HG03135 (cell line): ENCODE measurements around the gene STK25.
A peak's percentile ranks its signal among the peaks of the same experiment; 100 is the strongest.

ENCODE experiments used
- ATAC-seq: cut with Tn5 transposase; IDR thresholded peaks from one replicate; pipeline ENCODE4 v1.9.1; 2021; ENCODE audit warnings: mild to moderate bottlenecking, moderate library complexity; ENCODE audit not compliant: unreplicated experiment

STK25 gene

DNA sequence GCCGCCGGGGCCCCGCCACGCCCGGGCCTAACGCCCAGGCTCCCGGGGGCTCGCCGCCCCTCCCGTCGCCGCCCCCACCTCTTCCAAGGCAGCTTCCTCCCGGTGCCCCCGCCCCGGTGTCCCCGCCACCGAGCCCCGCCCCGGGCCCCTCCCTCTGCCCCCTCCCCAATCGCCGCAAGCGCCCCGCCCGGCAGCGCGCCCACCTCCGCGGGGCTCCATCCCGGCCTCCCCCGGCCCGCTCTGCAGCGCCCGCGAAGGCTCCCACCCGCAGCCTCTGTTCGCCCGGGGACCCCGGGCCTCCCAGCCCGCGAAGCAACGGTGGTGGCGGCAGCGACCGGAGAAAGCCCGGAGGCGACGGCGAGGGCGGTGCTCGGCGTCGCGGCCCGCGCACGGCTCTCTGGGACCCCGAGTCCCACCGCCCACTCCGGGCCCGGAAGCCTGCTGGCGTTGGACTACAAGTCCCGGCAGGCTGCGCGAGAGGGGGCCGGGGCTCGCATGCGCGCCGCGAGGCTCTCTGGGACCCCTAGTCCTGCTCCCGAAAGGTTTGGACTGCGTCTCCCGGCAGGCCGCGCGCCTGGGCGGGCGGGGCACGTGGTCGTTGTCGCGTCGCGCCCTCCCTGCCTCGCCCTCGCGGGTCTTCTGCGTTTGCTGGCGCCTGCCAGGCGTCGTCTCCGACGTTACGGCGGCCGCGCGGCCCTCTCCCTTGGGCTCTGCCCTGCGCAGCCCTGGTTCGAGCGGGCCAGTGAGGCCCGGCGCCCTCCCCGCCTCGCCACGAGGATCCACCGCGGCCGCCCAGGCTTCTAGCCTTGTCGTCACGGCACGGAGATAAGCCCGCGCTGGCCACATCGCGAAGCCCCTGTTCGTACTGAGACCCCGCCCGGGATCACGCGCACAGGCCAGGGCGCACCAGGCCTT lies at the start of gene STK25:
Gene STK25 (minus strand): TSS at position 345 of the 915 bp plus-strand sequence. CDS start 549 bp downstream, outside the sequence.
- peak; percentile 94 for ATAC-seq

DNA sequence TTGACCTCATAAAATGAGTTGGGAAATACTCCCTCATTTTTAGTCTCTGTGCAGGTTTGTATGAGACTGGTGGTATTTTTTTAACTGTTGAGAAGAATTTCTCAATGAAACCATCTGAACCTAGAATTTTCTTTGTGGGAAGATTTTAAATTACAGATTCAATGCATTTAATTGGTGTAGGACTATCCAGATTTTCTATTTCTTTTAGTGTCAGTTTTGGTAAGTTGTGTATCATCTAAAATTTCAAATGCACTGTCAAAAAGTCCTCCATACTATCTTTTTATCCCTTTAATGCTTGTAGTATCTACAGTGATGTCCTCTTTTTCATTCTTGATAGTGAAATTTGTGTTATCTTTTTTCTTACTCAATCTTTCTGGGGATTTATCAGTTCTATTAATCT lies 48.4 kb upstream of the STK25 start:
- ATAC-seq = no peak

DNA sequence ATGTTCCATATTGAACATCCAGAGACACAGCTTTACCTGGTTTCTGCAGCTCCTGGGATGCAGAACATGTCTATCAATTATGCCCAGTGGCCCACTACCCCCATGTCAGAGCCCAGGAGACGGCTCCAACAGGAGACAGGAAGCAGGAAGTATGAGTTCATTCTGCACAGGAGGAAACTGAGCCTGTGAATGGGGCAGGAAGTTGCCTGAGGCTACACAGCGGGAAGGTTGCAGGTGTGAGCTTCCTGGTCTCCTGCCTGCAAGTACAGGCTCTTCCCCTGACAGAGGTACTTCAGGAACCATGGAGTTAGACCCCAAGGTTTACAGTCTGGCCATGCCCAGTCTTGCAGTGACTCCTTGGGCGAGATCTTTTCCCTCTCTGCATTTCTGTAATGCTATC lies 47.3 kb upstream of the STK25 start:
- no peak for ATAC-seq

DNA sequence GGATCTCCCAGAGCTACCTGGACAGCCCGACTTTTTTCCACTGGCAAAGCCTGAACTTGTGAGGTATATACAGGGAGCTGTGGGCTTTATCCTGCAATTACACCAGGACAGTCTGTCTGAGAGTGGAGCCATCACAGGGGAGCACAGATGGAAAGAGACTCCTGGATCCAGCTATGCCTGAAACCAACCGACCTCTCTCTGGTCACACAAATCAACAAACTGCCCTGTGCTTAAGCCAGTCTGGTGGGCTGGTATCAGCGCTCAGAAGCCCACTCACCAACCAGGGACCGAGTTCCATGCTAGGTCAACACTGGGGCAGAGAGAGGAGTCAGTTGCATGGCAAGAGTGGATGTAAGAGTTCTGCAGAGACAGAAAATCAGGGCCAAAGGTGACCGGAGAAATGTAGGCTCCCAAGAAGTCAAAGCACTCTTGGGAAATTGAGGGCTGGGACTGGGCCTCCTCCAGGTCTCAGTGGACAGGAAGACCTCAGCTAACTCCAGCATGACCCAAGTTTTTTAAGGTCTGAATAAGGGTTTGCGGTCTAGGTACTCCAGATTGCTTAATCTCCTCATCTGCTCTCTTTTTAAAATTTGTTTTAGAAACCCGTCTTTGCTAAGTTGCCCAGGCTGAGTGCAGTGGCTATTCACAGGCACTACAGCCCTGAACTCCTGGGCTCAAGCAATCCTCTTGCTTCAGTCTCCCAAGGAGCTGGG lies 46.4 kb upstream of the STK25 start:
- ATAC-seq = no peak

DNA sequence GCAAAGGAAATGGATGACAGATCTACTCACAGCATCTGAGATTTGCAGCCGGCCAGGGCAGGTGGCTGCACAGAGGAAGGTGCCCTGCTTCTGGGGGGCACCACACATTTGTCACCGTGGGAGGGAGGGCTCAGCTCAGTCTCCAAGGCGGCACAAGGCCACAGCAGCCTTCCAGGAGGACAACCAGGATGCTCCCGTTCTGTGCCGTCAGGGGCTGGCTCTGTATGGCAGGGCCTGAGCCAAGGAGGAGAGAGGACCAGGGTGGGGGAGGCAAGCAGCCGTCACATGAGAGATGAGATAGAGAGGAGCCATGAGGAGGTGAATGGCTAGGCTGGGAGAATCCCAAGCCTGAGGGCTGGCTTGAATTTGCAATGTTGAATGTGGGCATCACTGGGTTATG lies 45.6 kb upstream of the STK25 start:
- ATAC-seq = no peak

DNA sequence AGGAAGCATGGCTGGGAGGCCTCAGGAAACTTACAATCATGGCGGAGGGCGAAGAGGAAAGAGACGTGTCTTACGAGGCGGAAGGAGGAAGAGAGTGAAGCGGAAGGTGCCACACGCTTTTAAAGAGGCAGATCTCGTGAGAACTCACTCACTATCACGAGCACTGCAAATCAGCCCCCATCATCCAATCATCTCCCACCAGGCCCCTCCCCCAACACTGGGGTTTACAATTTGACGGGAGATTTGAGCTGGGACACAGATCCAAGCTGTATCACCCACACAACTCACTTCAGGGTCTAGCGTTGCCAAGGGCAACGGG lies 45.1 kb upstream of the STK25 start:
- ATAC-seq = no peak

DNA sequence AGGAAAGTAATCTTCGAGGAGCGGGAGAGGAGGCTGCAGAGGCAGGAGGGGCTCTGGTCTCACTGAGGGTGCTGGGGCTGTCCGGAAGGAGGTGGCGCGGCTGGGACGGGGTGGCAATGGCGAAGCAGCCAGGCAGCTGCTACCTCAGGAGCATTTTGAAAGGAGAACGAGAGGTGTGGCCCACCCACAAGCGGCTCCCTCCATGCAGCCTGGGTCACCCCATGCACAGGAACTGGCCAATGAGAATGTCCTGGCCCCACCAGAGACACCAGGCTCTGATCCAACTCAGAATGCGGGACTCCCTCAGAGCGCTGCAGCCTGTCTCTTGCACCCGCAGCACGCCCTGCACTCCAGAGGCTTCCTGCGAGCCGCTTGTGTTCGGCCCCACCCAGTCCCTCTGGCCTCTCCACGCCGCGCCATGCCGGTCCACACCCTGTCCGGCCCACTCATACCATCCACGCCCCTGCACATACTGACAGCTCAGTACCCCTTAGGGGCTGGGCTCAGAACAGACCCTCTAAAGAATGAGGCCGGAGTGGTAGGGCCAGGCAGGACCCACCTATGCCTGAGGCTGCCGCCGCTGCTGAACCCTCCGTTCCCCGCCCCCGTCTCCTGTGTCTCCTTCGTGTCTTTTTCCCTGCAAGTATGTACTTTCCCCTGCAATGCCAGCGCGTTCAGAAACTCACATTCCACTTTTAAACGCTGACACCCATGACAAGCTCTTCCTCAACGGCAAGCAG lies 43.8 kb upstream of the STK25 start:
- no peak for ATAC-seq

DNA sequence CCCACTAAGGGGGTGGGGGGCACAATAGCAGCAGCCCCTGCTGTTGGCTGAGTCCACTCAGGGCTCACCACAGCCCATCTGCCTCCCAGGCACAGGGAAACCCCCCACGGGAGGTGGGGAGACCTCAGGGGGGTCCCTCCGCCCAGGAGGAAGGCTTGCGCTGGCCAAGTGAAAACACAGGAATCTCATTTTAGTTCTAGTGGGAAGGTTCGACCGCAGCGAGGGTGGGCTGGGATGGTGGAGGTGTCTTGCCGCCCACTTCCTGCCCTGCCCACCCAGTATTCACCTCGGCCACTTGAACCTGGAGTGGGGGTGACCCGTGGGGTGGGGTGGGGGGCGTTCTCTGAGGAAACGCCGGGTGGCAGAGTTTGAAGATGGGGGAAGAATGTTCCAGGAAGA lies 43.2 kb upstream of the STK25 start:
- ATAC-seq = no peak

DNA sequence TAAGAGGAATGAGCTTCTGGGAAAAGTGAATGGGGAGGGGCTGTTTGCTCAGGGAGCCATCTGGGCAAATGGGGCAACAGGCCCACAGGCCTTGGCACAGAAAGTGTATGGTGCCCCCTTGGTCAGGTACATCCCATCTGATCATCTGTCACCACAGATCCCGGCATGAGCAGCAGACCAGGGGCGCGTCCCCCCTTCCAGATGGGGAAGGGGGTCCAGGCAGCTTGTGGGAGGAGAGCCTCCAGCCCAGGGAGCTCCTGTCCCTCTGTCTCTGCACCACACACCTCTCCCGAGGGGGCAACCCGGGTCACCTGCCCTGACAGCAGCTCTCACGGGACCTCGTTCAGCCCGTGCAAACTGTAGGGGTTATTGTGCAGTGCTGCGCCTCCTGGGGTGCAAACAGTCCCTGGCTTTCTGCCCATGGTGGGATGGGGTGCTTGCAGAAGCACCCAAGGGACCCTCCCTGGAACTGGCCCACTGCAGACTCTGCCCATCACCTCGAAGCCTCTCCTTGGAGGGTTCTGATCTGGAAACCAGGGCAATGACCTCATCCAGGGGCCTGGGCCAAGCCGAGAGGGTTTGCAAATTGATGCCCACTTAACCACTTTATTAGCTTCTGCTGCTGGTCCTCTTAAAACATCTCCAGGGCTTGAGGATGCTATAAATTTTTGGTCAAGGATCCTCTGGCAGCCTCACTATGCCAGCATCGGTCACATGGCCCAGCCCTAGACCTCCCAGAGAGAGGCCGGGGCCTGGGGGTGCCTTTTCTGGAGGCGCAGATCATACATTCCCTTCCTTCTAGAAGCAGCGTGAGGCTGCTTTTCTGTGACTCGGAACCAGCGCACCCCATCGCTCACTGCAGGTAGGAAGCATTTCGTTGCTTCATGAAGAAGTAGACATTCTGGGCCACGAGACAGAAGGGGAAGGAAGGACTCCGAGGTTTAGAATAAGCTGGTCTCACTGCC lies 42.5 kb upstream of the STK25 start:
- ATAC-seq = no peak

DNA sequence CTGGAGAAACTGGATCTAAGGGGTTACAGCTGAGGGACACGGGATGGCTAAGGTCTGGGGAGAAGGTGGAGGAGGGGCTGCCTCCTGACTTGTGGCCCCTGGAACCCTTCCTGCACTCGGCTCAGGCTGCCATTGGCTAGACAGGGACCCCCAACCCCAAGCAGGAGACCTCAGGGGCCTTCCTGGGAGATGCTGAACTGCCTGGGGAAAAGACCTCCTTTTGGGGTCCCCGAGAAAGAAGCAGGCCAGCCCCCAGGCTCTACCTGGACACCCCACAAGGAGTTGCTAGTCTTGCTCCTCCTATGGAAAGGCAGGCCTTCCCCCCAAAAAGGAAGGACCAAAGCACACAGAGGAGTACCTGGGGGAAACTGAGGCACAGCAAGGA lies 40.1 kb upstream of the STK25 start:
- ATAC-seq = no peak

DNA sequence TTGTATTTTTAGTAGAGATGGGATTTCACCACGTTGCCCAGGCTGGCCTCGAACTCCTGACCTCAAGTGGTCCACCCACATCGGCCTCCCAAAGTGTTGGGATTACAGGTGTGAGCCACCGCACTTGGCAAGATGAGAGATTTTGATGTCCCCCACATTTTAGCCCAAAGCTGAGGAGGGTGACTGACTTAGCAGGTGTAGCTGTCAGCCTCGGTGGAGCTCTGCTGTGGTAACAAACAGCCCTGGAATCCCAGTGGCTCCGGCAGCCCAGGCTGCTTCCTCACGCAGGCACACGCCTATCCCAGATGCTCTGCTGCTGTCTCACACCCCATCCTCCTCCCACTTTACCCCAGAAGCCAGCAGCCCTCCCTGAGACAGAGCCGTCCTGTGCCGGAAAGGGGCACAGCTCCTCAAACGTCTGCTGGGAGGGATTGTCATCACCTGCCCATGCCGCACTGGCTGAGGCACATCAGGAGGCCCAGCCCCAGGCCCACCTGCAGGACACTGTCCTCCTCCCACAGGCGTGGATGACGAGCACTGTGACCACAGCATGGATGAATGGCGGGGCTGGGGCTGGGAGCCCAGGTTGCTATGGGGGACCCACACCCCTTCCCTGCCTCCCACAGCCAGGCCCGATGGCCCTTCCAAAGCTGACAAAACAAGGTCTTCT lies 39.5 kb upstream of the STK25 start:
- no peak for ATAC-seq

DNA sequence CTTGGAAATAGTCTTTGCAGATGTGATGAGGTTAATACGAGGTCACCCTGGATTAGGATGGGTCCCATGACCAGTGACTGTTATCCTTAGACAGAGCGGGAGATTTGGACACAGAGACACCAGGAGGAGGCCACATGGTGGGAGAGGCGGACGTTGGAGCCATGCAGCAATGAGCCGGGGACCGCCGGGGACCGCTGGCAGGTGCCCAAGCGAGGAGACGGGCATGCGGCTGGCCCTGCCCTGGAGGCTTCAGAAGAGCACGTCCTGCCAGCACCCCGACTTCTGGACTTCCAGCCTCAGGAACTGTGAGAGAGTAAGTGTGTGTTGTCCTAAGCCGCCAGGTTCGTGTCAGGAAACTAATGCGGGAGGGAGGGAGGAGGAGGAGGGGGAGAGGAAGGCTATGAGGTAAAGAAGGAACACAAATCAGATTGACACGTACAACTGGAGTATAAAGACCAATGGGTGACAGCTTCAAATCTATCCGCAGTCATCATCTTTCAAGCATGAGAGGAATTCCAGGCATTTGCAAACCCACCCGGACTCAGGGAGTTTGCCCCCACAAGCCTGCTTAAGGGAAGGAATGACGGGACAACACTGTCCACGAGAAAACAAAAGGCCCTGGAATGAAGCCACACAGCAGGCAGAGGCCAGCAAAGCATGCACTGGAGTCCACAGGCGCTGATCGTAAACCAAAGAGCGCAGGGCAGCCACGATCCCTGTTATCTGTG lies 38.6 kb upstream of the STK25 start:
- no peak for ATAC-seq

DNA sequence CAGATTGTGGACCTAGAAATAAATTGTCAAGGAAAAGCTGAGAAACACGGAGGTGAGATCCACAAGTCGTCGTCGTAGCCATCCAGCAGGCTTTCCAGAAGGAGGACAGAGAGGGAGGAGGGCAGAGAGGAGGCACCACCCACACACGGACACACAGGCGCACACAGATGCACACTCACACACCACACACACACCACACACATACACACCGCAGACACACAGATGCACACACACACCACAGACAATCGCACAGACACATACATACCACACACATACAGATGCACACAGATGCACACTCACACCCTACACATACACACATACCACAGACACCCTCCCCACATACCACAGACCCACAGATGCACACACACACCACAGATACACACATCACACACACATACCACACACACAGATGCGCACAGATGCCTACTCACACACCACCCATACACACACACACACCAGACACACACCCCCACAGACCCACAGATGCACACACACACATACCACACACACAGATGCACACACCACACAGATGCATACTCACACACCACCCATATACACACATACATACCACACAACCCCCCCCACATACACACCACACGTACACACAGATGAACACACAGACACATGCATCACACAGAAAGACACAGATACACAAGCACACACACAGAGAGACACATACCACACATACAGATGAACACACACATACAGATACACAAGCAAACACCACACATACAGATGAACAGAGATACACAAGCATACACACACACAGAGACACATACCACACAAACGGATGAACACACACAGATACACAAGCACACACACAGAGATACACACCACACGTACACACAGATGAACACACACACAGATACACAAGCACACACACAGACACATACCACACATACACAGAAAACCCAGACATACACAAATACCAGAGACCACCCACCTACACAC lies 37.4 kb upstream of the STK25 start:
- no peak for ATAC-seq

DNA sequence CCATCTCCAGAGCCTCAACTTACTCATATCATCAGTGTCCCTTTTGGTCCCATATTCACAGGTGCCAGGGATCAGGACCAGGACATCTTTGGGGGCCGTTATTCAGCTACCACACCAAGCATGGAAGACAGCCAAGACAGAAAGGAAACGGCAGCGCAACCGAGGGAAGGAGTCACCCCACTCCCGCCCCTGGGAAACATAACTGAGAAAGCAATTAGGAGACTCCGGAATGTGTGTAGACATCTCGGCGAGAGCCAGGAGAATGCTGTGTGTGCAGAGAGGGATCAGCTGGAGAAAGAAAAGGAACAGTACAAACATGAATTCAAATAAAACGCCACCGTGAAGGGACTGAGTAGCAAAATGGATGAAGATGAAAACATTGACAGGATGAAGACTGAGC lies 36.7 kb upstream of the STK25 start:
- no peak for ATAC-seq

DNA sequence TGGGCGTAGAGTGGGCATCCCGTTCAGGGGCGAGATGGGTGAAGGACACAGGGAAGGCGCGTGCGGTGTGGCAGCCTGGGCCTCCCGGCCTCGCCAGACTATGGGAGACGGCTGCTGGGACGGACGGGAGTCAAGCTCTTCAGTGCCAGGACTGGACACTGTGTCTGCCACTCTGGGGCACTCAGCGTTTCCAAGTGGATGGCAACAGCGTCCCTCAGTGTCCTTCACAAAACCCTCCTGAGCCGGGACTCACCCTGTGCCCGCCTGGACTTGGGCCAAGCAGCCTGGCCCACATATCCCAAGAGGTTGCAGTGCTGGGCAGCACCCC lies 33.9 kb upstream of the STK25 start:
- no peak for ATAC-seq

DNA sequence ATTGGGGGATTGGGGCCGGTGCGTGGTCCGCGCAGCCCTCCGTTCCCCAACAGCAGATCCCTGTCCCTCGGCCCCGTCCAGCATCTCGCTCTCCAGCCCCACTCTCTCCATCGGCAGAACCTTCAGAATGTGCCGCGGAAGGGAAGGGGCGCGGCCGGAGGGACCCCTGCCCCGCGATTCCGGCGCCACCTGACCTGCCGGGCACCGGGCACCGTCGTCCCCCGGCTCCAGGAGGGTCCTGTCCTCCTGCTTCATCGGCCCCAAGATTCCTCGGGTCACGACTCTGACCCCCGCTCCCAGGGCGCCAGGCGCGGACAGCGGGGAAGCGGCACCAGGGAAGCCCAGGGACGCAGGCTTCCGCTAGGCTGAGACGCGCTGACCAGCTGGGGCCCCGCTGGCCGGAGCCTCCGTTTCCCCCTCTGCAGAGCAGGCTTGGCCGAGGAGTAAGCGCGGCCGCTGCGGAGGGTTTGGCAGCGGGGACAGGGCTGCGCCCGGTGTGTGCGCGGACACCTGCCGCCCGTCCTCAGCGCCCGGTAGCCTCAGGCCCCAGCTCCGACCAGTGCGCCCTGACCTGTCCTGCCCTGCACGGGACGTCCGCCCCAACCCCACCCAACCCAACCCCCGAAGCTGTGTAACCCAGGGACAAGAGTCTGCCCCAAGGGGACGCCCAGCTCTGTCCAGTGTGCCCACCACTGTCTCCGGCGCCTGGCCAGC lies 33.3 kb upstream of the STK25 start:
- ATAC-seq = no peak

DNA sequence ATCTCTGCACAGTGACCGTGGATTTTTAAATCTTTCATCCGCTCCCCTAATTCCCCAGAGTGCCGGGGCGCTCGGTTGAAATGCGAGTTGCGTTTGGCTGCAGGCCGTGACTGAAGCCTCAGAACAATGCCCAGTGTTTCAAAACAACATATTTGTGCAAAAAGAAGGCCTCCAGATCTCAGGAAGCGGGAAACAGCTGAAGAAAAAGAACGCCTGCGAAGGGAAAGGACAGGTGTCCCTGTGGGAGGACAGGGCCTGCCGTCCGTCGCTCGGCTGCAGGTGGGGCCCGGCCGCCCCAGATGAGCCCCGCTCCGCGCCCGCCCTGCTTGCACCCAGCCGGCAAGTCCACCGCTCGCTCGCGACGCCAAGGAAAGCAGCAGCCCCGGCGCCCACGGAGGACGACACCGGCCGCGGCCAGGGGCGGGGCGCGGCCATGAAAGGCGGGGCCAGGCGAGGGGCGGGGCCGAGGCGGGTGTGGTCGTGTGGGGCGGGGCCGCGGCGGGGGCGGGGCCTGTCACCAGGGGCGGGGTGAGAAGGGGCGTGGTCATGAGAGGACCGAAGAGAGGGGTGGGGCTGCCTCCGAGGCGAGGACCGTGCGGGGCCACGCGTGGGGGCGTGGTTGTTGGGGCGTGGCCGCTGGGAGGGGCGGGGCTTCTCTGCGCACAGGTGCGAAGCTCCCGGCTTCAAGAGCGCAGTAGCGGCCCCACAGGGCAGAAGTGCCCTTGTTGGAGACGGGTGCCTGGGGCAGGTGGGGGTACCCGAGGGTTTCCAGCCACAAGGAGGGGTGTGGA lies 32.6 kb upstream of the STK25 start:
- ATAC-seq = no peak
